ENCODE data around the gene FAM193A.

DNA sequence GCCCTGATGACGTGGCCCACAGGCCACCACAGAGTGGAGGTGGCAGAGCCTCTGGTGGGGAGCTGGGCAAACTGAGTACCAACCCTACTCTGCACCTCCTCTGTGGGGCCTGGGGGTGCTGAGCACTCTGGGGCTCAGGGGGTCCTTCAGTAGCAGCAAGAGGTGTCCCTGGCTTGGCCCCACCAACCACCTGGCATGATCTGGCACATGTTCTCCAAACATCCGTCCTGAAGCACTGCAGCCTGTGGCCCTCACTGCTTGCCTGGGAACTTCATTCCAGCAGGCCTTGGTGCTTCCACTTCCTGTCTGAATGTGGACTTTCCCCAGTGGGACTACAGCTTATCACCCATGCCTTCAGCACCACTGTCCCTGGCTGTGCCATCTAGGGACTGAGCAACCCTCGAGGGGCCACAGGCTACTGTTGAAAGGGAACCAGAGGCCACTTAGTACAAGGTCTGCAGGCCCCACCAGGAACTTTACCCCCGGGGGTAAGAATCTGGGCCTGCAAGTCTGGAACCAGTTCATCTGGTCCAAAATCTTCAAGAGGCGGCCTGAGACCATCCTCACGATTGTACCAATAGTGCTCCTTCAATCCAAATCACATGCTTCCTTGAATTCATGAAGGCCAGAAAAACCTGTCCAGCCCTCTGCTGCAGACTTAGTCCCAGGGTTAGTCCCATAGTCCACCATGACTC lies 206.5 kb downstream of the FAM193A start:
- TF ChIP-seq, protein P1, sequence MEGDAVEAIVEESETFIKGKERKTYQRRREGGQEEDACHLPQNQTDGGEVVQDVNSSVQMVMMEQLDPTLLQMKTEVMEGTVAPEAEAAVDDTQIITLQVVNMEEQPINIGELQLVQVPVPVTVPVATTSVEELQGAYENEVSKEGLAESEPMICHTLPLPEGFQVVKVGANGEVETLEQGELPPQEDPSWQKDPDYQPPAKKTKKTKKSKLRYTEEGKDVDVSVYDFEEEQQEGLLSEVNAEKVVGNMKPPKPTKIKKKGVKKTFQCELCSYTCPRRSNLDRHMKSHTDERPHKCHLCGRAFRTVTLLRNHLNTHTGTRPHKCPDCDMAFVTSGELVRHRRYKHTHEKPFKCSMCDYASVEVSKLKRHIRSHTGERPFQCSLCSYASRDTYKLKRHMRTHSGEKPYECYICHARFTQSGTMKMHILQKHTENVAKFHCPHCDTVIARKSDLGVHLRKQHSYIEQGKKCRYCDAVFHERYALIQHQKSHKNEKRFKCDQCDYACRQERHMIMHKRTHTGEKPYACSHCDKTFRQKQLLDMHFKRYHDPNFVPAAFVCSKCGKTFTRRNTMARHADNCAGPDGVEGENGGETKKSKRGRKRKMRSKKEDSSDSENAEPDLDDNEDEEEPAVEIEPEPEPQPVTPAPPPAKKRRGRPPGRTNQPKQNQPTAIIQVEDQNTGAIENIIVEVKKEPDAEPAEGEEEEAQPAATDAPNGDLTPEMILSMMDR (conservative IDR thresholded peaks at IDR 0.05; ENCODE audit: low read depth, low read length) = no peak
- no peak for TF ChIP-seq EZH2 (IDR thresholded peaks at IDR 0.05; ENCODE audit: low read length, unreplicated experiment)
